GM21381 (cell line): Measurements from ENCODE around the gene PRKG1.

Experiments used
- ATAC-seq: cut with Tn5 transposase; IDR thresholded peaks from one replicate; pipeline ENCODE4 v1.9.1; 2021; ENCODE audit warnings: mild to moderate bottlenecking, moderate library complexity; ENCODE audit not compliant: unreplicated experiment

PRKG1 gene

GRCh38 chr10:51770709-51771108 is 696.4 kb downstream of the PRKG1 start:
- ATAC-seq: no peak

GRCh38 chr10:51772387-51772786 is 698.1 kb downstream of the PRKG1 start:
- no peak for ATAC-seq

- no peak for ATAC-seq
These were observed 699.4 kb downstream of the PRKG1 start for GRCh38 chr10:51773681-51774080.

GRCh38 chr10:51783941-51784340 is 709.7 kb downstream of the PRKG1 start:
- ATAC-seq: no peak

GRCh38 chr10:51786016-51786683 is 711.9 kb downstream of the PRKG1 start:
- no peak for ATAC-seq

- no peak for ATAC-seq
These were observed 712.4 kb downstream of the PRKG1 start for GRCh38 chr10:51786684-51787035.

- no peak for ATAC-seq
These were observed 714.0 kb downstream of the PRKG1 start for GRCh38 chr10:51788273-51788672.

GRCh38 chr10:51789118-51789517 is 714.8 kb downstream of the PRKG1 start:
- ATAC-seq: no peak

GRCh38 chr10:51789903-51790302 is 715.6 kb downstream of the PRKG1 start:
- no peak for ATAC-seq

- ATAC-seq: no peak
These were observed 718.4 kb downstream of the PRKG1 start for GRCh38 chr10:51792678-51793077.

GRCh38 chr10:51800121-51800520 is 725.8 kb downstream of the PRKG1 start:
- no peak for ATAC-seq

GRCh38 chr10:51800725-51801424 is 726.6 kb downstream of the PRKG1 start:
- no peak for ATAC-seq

- no peak for ATAC-seq
These were observed 727.7 kb downstream of the PRKG1 start for GRCh38 chr10:51802030-51802429.

GRCh38 chr10:51804866-51805265 is 730.6 kb downstream of the PRKG1 start:
- ATAC-seq: no peak

GRCh38 chr10:51806079-51806835 is 732.0 kb downstream of the PRKG1 start:
- no peak for ATAC-seq

GRCh38 chr10:51808187-51808586 is 733.9 kb downstream of the PRKG1 start:
- ATAC-seq: no peak

GRCh38 chr10:51815723-51816122 is 741.4 kb downstream of the PRKG1 start:
- ATAC-seq: no peak

GRCh38 chr10:51821045-51821444 is 746.8 kb downstream of the PRKG1 start:
- no peak for ATAC-seq

- ATAC-seq: no peak
These were observed 747.5 kb downstream of the PRKG1 start for GRCh38 chr10:51821745-51822144.

- no peak for ATAC-seq
These were observed 758.5 kb downstream of the PRKG1 start for GRCh38 chr10:51832652-51833383.

- no peak for ATAC-seq
These were observed 760.3 kb downstream of the PRKG1 start for GRCh38 chr10:51834548-51834947.
